Measurements from ENCODE around the gene EIF3A. TPM values are rescaled to one million over a fixed set of nuclear protein-coding genes. Genes with fewer than 3 reads are reported as not detected.

EIF3A gene
- total RNA-seq, 1 experiment from 2014 or later = 31.1 TPM

- H3K4me3 ChIP-seq = no peak overlapping the region
- DNase-seq = no peak
- H3K36me3 ChIP-seq = no peaks in the 10 kb centered on the region
- no peaks in the 10 kb centered on the region; the same call in 1 of the 2 replicates for H3K9me3 ChIP-seq
- no peaks in the 10 kb centered on the region for H3K27me3 ChIP-seq
Measured at GRCh38 chr10:119001717-119002500, 78.7 kb downstream of the EIF3A start.

- no peaks in the 10 kb centered on the region for H3K36me3 ChIP-seq
- H3K9me3 ChIP-seq = no peaks in the 10 kb centered on the region; the same call in 1 of the 2 replicates
- H3K27me3 ChIP-seq = no peaks in the 10 kb centered on the region
- no peak for DNase-seq
- no peak overlapping the region for H3K4me3 ChIP-seq
Measured at GRCh38 chr10:118998183-118998582, 82.4 kb downstream of the EIF3A start.

- no peaks in the 10 kb centered on the region for H3K27me3 ChIP-seq
- DNase-seq = no peak
- H3K36me3 ChIP-seq = no peaks in the 10 kb centered on the region
- H3K9me3 ChIP-seq = no peaks in the 10 kb centered on the region; the same call in 1 of the 2 replicates
- H3K4me3 ChIP-seq = no peak overlapping the region
Measured at GRCh38 chr10:118997379-118997778, 83.2 kb downstream of the EIF3A start.

GRCh38 chr10:118995739-118996138 lies 84.9 kb downstream of the EIF3A start:
- H3K27me3 ChIP-seq = no peaks in the 10 kb centered on the region
- H3K9me3 ChIP-seq = no peaks in the 10 kb centered on the region; the same call in 1 of the 2 replicates
- no peaks in the 10 kb centered on the region for H3K36me3 ChIP-seq
- no peak for DNase-seq
- no peak overlapping the region for H3K4me3 ChIP-seq

GRCh38 chr10:118994321-118994720 lies 86.3 kb downstream of the EIF3A start:
- Histone ChIP-seq H3K36me3 (no peaks in the 10 kb centered on the region), H3K4me3 (no peak overlapping the region), H3K27me3 (no peaks in the 10 kb centered on the region), H3K9me3 (peaks cover 4% of the 10 kb centered on the region; the same call in 1 of the 2 replicates)
- DNase-seq = no peak

GRCh38 chr10:118993214-118993613 lies 87.4 kb downstream of the EIF3A start:
- no peak for DNase-seq
- H3K9me3 ChIP-seq = peaks cover 4% of the 10 kb centered on the region; the same call in 1 of the 2 replicates
- no peaks in the 10 kb centered on the region for H3K27me3 ChIP-seq
- H3K4me3 ChIP-seq = no peak overlapping the region
- H3K36me3 ChIP-seq = no peaks in the 10 kb centered on the region

- no peaks in the 10 kb centered on the region for H3K27me3 ChIP-seq
- H3K9me3 ChIP-seq = peaks cover 4% of the 10 kb centered on the region; the same call in 1 of the 2 replicates
- DNase-seq = no peak
Measured at GRCh38 chr10:118992496-118992895, 88.1 kb downstream of the EIF3A start.

GRCh38 chr10:118990326-118990725 lies 90.3 kb downstream of the EIF3A start:
- DNase-seq = no peak
- H3K9me3 ChIP-seq = peaks cover 8% of the 10 kb centered on the region; the same call in 1 of the 2 replicates
- no peak overlapping the region for H3K4me3 ChIP-seq
- H3K27me3 ChIP-seq = no peaks in the 10 kb centered on the region
- H3K36me3 ChIP-seq = no peaks in the 10 kb centered on the region

More at GRCh38 chr10:118992496-118992895, 88.1 kb downstream of the EIF3A start:
- Histone ChIP-seq H3K4me3 (no peak overlapping the region), H3K36me3 (no peaks in the 10 kb centered on the region)

GRCh38 chr10:118986815-118987790 lies 93.5 kb downstream of the EIF3A start:
- Histone ChIP-seq H3K9me3 (peaks cover 8% of the 10 kb centered on the region; the same call in 1 of the 2 replicates), H3K36me3 (no peaks in the 10 kb centered on the region), H3K4me3 (no peak overlapping the region), H3K27me3 (no peaks in the 10 kb centered on the region)
- DNase-seq = no peak

GRCh38 chr10:118985576-118985975 lies 95.0 kb downstream of the EIF3A start:
- no peak overlapping the region for H3K4me3 ChIP-seq
- no peaks in the 10 kb centered on the region for H3K36me3 ChIP-seq
- DNase-seq = no peak
- H3K27me3 ChIP-seq = no peaks in the 10 kb centered on the region
- H3K9me3 ChIP-seq = peaks cover 8% of the 10 kb centered on the region; the same call in 1 of the 2 replicates

Other genes starting within 250 kb of the EIF3A start
- 10.2 and 11.3 TPM in 2 replicates for gene NANOS1, start 51.1 kb downstream of the EIF3A start, total RNA-seq (2014; rRNA removed; shearing (Covaris generic); ENCODE audit: low replicate concordance)
- gene DENND10, start 23.3 kb upstream of the EIF3A start, total RNA-seq (2014; rRNA removed; shearing (Covaris generic); ENCODE audit: low replicate concordance) = 24.4 and 34.0 TPM in 2 replicates
- gene SFXN4, start 84.9 kb upstream of the EIF3A start, total RNA-seq (2014; rRNA removed; shearing (Covaris generic); ENCODE audit: low replicate concordance) = 24.4 and 28.6 TPM in 2 replicates
- gene PRDX3, start 98.0 kb upstream of the EIF3A start, total RNA-seq (2014; rRNA removed; shearing (Covaris generic); ENCODE audit: low replicate concordance) = 203 and 261 TPM in 2 replicates
- 18.3 and 22.8 TPM in 2 replicates for gene GRK5, start 126.8 kb upstream of the EIF3A start, total RNA-seq (2014; rRNA removed; shearing (Covaris generic); ENCODE audit: low replicate concordance)

Measured in MG63 (cell line).